ENCODE data around the gene DMRTA2.

Gene DMRTA2

GRCh38 chr1:50426702-50427085, 3.5 kb upstream of the DMRTA2 start:
- no peak for TF ChIP-seq HDGF (IDR thresholded peaks at IDR 0.05; ENCODE audit: borderline replicate concordance)
- TF ChIP-seq FOXM1 (IDR thresholded peaks at IDR 0.05; ENCODE audit: borderline replicate concordance), result no peak
- TF ChIP-seq BHLHE40 (IDR thresholded peaks at IDR 0.05; ENCODE audit: borderline replicate concordance), result no peak
- TF ChIP-seq CTBP1 (IDR thresholded peaks at IDR 0.05; ENCODE audit: borderline replicate concordance), result no peak
- TF ChIP-seq L3MBTL2 (conservative IDR thresholded peaks at IDR 0.05), result no peak
- TF ChIP-seq SP1 (IDR thresholded peaks at IDR 0.05), result no peak
- no peak for TF ChIP-seq FOXA1 (IDR thresholded peaks at IDR 0.05)
- TF ChIP-seq ZNF384 (IDR thresholded peaks at IDR 0.05), result no peak
- TF ChIP-seq TARDBP (IDR thresholded peaks at IDR 0.05), result no peak
- TF ChIP-seq ARNT (IDR thresholded peaks at IDR 0.05), result no peak
- TF ChIP-seq, protein P1, sequence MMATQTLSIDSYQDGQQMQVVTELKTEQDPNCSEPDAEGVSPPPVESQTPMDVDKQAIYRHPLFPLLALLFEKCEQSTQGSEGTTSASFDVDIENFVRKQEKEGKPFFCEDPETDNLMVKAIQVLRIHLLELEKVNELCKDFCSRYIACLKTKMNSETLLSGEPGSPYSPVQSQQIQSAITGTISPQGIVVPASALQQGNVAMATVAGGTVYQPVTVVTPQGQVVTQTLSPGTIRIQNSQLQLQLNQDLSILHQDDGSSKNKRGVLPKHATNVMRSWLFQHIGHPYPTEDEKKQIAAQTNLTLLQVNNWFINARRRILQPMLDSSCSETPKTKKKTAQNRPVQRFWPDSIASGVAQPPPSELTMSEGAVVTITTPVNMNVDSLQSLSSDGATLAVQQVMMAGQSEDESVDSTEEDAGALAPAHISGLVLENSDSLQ (IDR thresholded peaks at IDR 0.05), result no peak
- TF ChIP-seq SUZ12 (IDR thresholded peaks at IDR 0.05), result no peak
- TF ChIP-seq NFRKB (IDR thresholded peaks at IDR 0.05), result no peak
- no peak for TF ChIP-seq LEF1 (IDR thresholded peaks at IDR 0.05; ENCODE audit: borderline replicate concordance)
- no peak for TF ChIP-seq FOXK2 (IDR thresholded peaks at IDR 0.05)
- TF ChIP-seq ELF4 (IDR thresholded peaks at IDR 0.05), result no peak
- POLR2A ChIA-PET, result no interaction called here
- CTCF ChIA-PET, result no interaction called here
- no peak for DNase-seq (ENCODE audit: extremely low spot score)

DNA sequence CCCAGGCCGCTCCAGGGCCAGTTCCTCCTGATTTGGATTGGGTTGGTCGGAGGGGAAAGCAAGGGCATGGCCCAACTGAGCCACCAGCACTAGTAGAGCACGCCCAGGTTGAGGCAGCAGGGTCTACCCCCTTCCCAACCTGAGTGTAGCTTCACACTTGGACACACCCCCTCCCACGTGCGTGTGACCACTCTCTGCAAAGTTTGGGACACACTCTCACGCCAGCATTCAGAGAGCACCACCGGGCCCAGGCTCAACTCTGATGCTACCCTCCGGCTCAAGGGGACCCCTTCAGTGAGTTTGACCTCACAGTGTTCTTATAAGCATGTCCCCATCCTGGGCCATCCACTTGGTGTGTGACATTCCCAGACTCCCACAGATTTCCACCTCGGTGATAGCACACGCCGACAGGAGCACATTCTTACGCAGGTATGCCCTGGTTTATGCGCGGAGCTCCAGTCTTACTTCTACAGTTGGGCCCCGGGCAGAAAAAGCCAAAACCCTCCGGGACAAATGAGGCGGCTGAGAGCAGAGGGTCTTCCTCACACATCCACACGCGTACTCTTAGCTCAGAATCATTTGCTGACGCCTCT, 3.0 kb upstream of the DMRTA2 start:
- no peak for TF ChIP-seq TARDBP (IDR thresholded peaks at IDR 0.05)
- TF ChIP-seq NFRKB (IDR thresholded peaks at IDR 0.05), result no peak
- TF ChIP-seq FOXA1 (IDR thresholded peaks at IDR 0.05), result no peak
- TF ChIP-seq SUZ12 (IDR thresholded peaks at IDR 0.05), result no peak
- TF ChIP-seq BHLHE40 (IDR thresholded peaks at IDR 0.05; ENCODE audit: borderline replicate concordance), result no peak
- TF ChIP-seq LEF1 (IDR thresholded peaks at IDR 0.05; ENCODE audit: borderline replicate concordance), result no peak
- no peak for TF ChIP-seq SP1 (IDR thresholded peaks at IDR 0.05)
- no peak for TF ChIP-seq L3MBTL2 (conservative IDR thresholded peaks at IDR 0.05)
- ChIA-PET CTCF (no interaction called here), POLR2A (no interaction called here)

GRCh38 chr1:50425376-50426107, 2.3 kb upstream of the DMRTA2 start:
- TF ChIP-seq ARNT (IDR thresholded peaks at IDR 0.05) (no peak), FOXA1 (IDR thresholded peaks at IDR 0.05) (no peak), L3MBTL2 (conservative IDR thresholded peaks at IDR 0.05) (no peak), NFRKB (IDR thresholded peaks at IDR 0.05) (no peak), LEF1 (IDR thresholded peaks at IDR 0.05; ENCODE audit: borderline replicate concordance) (no peak), SP1 (IDR thresholded peaks at IDR 0.05) (no peak), FOXM1 (IDR thresholded peaks at IDR 0.05; ENCODE audit: borderline replicate concordance) (no peak)
- TF ChIP-seq, protein P1 (IDR thresholded peaks at IDR 0.05), result no peak
- POLR2A ChIA-PET, result no interaction called here
- CTCF ChIA-PET, result no interaction called here
- DNase-seq (ENCODE audit: extremely low spot score), result no peak

More for the DNA sequence above, 3.0 kb upstream of the DMRTA2 start:
- DNase-seq (ENCODE audit: extremely low spot score), result no peak

DNA sequence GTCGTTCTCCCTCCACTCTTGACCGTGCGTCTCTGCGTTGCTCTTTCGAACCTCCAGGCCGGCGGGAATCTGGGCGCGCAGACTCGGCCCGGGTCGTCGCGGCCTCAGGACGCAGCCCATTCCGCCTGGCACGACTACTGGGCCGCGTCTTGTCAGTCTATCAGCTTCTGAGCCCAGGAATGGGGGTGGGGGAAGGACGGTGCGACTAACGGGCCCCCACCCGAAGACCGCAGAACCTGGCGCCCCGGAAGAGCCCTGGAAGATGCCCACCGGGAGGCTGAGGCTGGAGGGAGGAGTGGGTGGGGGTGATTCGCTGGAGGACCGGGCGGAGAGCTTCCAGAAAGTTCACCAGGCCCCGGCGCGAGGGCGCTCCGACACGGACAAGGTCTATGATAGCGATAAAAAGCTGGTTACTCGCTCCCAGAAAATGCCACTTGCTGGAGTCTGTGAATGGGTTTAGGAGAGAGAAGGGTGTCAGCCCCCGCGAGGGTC, 1.7 kb upstream of the DMRTA2 start:
- ChIA-PET CTCF (no interaction called here), POLR2A (interaction anchor here (2.9 kb wide), 1 partner anchor 10 kb away, joined by 16 read pairs; no protein-coding TSS in a partner anchor)
- TF ChIP-seq SP1 (IDR thresholded peaks at IDR 0.05), result no peak
- DNase-seq (ENCODE audit: extremely low spot score), result no peak

- CTCF ChIA-PET, result interaction anchor here (0.6 to 0.9 kb wide), 3 partner anchors 81 to 181 kb away, joined by 3 to 4 read pairs (median 4); no protein-coding TSS in a partner anchor
- POLR2A ChIA-PET, result interaction anchor here (0.7 to 2.9 kb wide), 7 partner anchors 8 to 1592 kb away, joined by 3 to 16 read pairs (median 5); no protein-coding TSS in a partner anchor
- DNase-seq (ENCODE audit: extremely low spot score), result peak; percentile 46
- TF ChIP-seq ARNT (IDR thresholded peaks at IDR 0.05) (no peak), ELF4 (IDR thresholded peaks at IDR 0.05) (no peak), SP1 (IDR thresholded peaks at IDR 0.05) (no peak), ZNF384 (IDR thresholded peaks at IDR 0.05) (no peak), FOXM1 (IDR thresholded peaks at IDR 0.05; ENCODE audit: borderline replicate concordance) (no peak), SUZ12 (IDR thresholded peaks at IDR 0.05) (no peak), L3MBTL2 (conservative IDR thresholded peaks at IDR 0.05) (no peak; the same call in 1 of the 2 replicates), HDGF (IDR thresholded peaks at IDR 0.05; ENCODE audit: borderline replicate concordance) (no peak), FOXK2 (IDR thresholded peaks at IDR 0.05) (no peak), TARDBP (IDR thresholded peaks at IDR 0.05) (no peak), NFRKB (IDR thresholded peaks at IDR 0.05) (no peak), BHLHE40 (IDR thresholded peaks at IDR 0.05; ENCODE audit: borderline replicate concordance) (no peak), LEF1 (IDR thresholded peaks at IDR 0.05; ENCODE audit: borderline replicate concordance) (no peak), FOXA1 (IDR thresholded peaks at IDR 0.05) (no peak), CTBP1 (IDR thresholded peaks at IDR 0.05; ENCODE audit: borderline replicate concordance) (no peak)
- TF ChIP-seq, protein P1 (IDR thresholded peaks at IDR 0.05), result no peak
These were observed 1.0 kb upstream of the DMRTA2 start for GRCh38 chr1:50424045-50424883.

All from HEK293T (cell line).